Measurements from ENCODE around the gene RBM48.

DNA sequence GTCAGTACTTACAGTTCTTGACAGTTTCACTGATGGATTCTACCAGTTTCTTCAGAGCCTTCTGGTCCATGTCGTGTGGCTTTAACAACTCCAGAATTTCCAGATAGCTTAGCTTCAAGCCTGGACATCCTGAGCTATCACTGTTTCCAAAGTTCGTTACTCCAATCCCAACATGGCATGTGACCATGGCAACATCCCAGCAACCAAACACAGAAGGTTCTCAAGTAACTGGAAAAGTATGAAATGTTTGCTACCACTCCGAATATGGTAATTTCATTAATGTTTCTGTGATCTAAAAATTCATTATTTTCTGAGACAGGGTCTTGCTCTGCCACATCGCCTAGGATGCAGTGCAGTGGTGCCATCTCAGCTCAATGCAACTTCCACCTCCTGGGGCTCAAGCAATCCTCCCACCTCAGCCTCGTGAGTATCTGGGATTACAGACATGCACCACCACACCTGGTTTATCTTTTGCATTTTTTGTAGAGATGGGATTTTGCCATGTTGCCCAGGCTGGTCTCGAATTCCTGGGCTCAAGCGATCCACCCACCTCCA lies 29.3 kb downstream of the RBM48 start:
- TF ChIP-seq EZH2 (IDR thresholded peaks at IDR 0.05; ENCODE audit: borderline replicate concordance, low read depth, low read length, severe bottlenecking) (no peak), CTCF (IDR thresholded peaks at IDR 0.05; ENCODE audit: extremely low read depth in 1 of 2, insufficient read depth in 1 of 2, low read depth in 1 of 2, low read length in 2 of 2) (no peak)
